PC-9 (cell line): ENCODE data around the gene LOXL1. TPM values are rescaled to one million over a fixed set of nuclear protein-coding genes. Genes with fewer than 3 reads are reported as not detected.

ENCODE experiments used
- BruUV-seq: library from RNA; stranded (reverse); fragments of 400-500 nt; replicated peaks from 2 replicates; lab custom pipeline; 2021; lab: Mats Ljungman, UMichigan
- CTCF ChIA-PET: fragments of 300-600 bp; sonication (Branson Sonifier 250); formaldehyde crosslinking; loops from one replicate; lab custom pipeline; 2022; ENCODE audit warnings: antibody characterized with exemption; lab: Charles Lee
- POLR2A ChIA-PET: fragments of 300-600 bp; sonication (Branson Sonifier 250); formaldehyde crosslinking; loops from one replicate; lab custom pipeline; 2022; ENCODE audit warnings: antibody characterized with exemption; ENCODE audit not compliant: unreplicated experiment; lab: Charles Lee
- DNase-seq, 2 experiments: peaks; one replicate each; pipeline versions ENCODE4 v3.0.0 to v3.0.0-alpha.2; 2015 to 2022; ENCODE audit warnings: mixed read lengths in 1 of 2
- H2AFZ ChIP-seq: fragments of 200-600 bp; sonication (generic); 2 replicates; pipeline ENCODE4 v1.8.1; 2017; ENCODE audit warnings: antibody characterized with exemption
- H3F3A ChIP-seq: fragments of 200-600 bp; sonication (generic); 2 replicates; pipeline ENCODE4 v1.8.1; 2017; ENCODE audit warnings: antibody characterized with exemption, mild to moderate bottlenecking, low read depth; ENCODE audit not compliant: insufficient read depth
- H3K27ac ChIP-seq: fragments of 200-600 bp; sonication (generic); 2 replicates; pipeline ENCODE4 v1.6.1; 2016; ENCODE audit warnings: mixed run types
- H3K27me3 ChIP-seq: fragments of 200-600 bp; sonication (generic); 2 replicates; pipeline ENCODE4 v1.6.1; 2016; ENCODE audit warnings: low read depth, mixed run types; ENCODE audit not compliant: insufficient read depth
- H3K36me3 ChIP-seq: fragments of 200-600 bp; sonication (generic); 2 replicates; pipeline ENCODE4 v1.6.1; 2016; ENCODE audit warnings: low read depth, mixed run types
- H3K4me1 ChIP-seq: fragments of 200-600 bp; sonication (generic); replicated peaks from 2 replicates; pipeline ENCODE4 v1.6.1; 2016; ENCODE audit warnings: mixed run types; ENCODE audit not compliant: insufficient read depth
- H3K4me2 ChIP-seq: fragments of 200-600 bp; sonication (generic); 2 replicates; pipeline ENCODE4 v1.6.1; 2017; ENCODE audit warnings: mixed run types
- H3K4me3 ChIP-seq: fragments of 200-600 bp; sonication (generic); 2 replicates; pipeline ENCODE4 v1.6.1; 2016; ENCODE audit warnings: mixed run types
- H3K79me2 ChIP-seq: fragments of 200-600 bp; sonication (generic); 2 replicates; pipeline ENCODE4 v1.6.1; 2017; ENCODE audit warnings: low read depth, mixed run types
- H3K9me2 ChIP-seq: fragments of 200-600 bp; sonication (generic); 2 replicates; pipeline ENCODE4 v1.8.1; 2017; ENCODE audit warnings: mild to moderate bottlenecking; ENCODE audit not compliant: insufficient read depth
- H3K9me3 ChIP-seq: fragments of 200-600 bp; sonication (generic); 2 replicates; pipeline ENCODE4 v1.8.1; 2016; ENCODE audit warnings: low read depth; ENCODE audit not compliant: insufficient read depth
- H4K20me1 ChIP-seq: fragments of 200-600 bp; sonication (generic); 2 replicates; pipeline ENCODE4 v1.8.1; 2017; ENCODE audit not compliant: insufficient read depth
- CTCF ChIP-seq: fragments of 200-600 bp; sonication (generic); conservative IDR thresholded peaks from 2 replicates; pipeline ENCODE4 v1.6.1; 2017; ENCODE audit warnings: mixed run types, antibody characterized with exemption, mild to moderate bottlenecking, moderate library complexity
- EZH2 ChIP-seq: fragments of 200-600 bp; sonication (generic); IDR thresholded peaks from 2 replicates; pipeline ENCODE4 v1.8.0; 2017; ENCODE audit warnings: antibody characterized with exemption, low read depth
- intact Hi-C: fragments of 100-400 bp; cut with micrococcal nuclease; formaldehyde crosslinking; loops from one replicate; pipeline ENCODE4 v1.10.0; 2022; ENCODE audit not compliant: unreplicated experiment
- total RNA-seq: library from RNA; stranded (reverse); gene quantifications from 2 replicates; pipeline ENCODE4 v1.2.3, GENCODE V29; 2021

LOXL1 gene
- total RNA-seq, 1 experiment from 2014 or later: 50.7 TPM

GRCh38 chr15:73948982-73949381, 22.7 kb downstream of the LOXL1 start:
- Histone ChIP-seq H3K4me1 (peaks cover 7% of the 10 kb centered on the region), H3K9me3 (no peaks in the 10 kb centered on the region), H3K4me3 (no peak overlapping the region), H3K27ac (no peak overlapping the region), H2AFZ (no peak overlapping the region), H3F3A (peaks cover 36% of the 10 kb centered on the region; the same call in 1 of the 2 replicates), H4K20me1 (0 out of 2 replicates have a peak, but pooled peaks cover 4% of the 10 kb centered on the region), H3K4me2 (no peak overlapping the region), H3K36me3 (peaks cover 38% of the 10 kb centered on the region), H3K79me2 (no peaks in the 10 kb centered on the region), H3K9me2 (no peaks in the 10 kb centered on the region), H3K27me3 (no peaks in the 10 kb centered on the region)
- CTCF ChIA-PET: interaction anchor here (1.1 kb wide), 1 partner anchor 72 kb away, joined by 3 read pairs; no protein-coding TSS in a partner anchor
- TF ChIP-seq EZH2: no peak
- no peak for TF ChIP-seq CTCF
- no peak for DNase-seq
- intact Hi-C loops: no loop called here
- POLR2A ChIA-PET: no interaction called here
- BruUV-seq: no TSS peak

DNA sequence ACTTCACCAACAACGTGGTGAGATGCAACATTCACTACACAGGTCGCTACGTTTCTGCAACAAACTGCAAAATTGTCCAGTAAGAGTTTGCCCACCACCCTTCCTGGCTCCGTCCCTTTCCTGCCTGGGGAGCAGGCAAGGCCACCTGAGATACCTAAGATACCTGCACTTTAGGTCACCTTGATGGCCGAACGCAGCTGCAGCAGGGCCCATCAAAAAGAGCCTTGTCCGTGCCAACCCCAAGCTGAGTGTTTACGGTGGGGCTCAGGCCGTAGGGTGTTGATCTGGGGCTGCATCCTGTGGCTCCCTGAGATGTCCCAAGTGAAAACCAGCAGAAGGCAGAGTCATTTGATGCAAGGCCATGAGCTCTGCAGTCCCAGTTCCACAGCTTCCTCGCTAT, 23.2 kb downstream of the LOXL1 start:
- Histone ChIP-seq H3K4me2 (no peak overlapping the region), H3K9me2 (no peaks in the 10 kb centered on the region), H4K20me1 (0 out of 2 replicates have a peak, but pooled peaks cover 2% of the 10 kb centered on the region), H3K27ac (no peak overlapping the region), H3K9me3 (no peaks in the 10 kb centered on the region), H3K4me1 (peaks cover 2% of the 10 kb centered on the region; the same call in 1 of the 2 replicates), H2AFZ (no peak overlapping the region), H3K36me3 (peaks cover 33% of the 10 kb centered on the region), H3K4me3 (no peak overlapping the region), H3K27me3 (no peaks in the 10 kb centered on the region), H3F3A (peaks cover 34% of the 10 kb centered on the region; the same call in 1 of the 2 replicates), H3K79me2 (no peaks in the 10 kb centered on the region)
- BruUV-seq: no TSS peak
- no peak for DNase-seq
- ChIA-PET CTCF (interaction anchor here (0.6 kb wide), 1 partner anchor 42 kb away, joined by 3 read pairs; no protein-coding TSS in a partner anchor), POLR2A (no interaction called here)
- no peak for TF ChIP-seq EZH2
- no peak for TF ChIP-seq CTCF
- intact Hi-C loops: no loop called here

DNA sequence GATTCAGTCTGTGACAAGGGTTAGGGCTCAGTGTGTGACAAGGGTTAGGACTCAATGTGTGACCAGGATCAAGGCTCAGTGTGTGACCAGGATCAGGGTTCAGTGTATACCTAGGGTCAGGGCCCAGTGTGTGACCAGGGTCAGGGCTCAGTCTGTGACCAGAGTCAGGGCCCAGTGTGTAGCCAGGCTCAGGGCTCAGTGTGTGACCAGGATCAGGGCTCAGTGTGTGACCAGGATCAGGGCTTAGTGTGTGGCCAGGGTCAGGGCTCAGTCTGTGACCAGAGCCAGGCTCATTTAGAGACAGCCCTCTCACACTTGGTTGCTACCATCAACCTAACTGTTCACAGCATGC, 24.2 kb downstream of the LOXL1 start:
- no peaks in the 10 kb centered on the region for H3K9me3 ChIP-seq
- ChIA-PET POLR2A (interaction anchor here (0.8 kb wide), 1 partner anchor 22 kb away, joined by 25 read pairs; no protein-coding TSS in a partner anchor), CTCF (interaction anchor here (0.6 to 2.2 kb wide), 9 partner anchors 11 to 704 kb away, joined by 3 to 9 read pairs (median 4); no protein-coding TSS in a partner anchor)
- H3K4me2 ChIP-seq: no peak overlapping the region
- no peaks in the 10 kb centered on the region for H4K20me1 ChIP-seq
- no peaks in the 10 kb centered on the region for H3K9me2 ChIP-seq
- peaks cover 33% of the 10 kb centered on the region; the same call in 1 of the 2 replicates for H3F3A ChIP-seq
- H3K4me3 ChIP-seq: no peak overlapping the region
- H3K27me3 ChIP-seq: no peaks in the 10 kb centered on the region
- intact Hi-C loops: loop anchor here (2.0 kb wide), 1 partner anchor 372 kb away; no protein-coding TSS in a partner anchor
- peaks cover 4% of the 10 kb centered on the region for H3K4me1 ChIP-seq
- no TSS peak for BruUV-seq
- no peaks in the 10 kb centered on the region for H3K79me2 ChIP-seq
- no peak overlapping the region for H3K27ac ChIP-seq
- TF ChIP-seq CTCF (no peak), EZH2 (no peak)
- no peak overlapping the region for H2AFZ ChIP-seq
- peaks cover 23% of the 10 kb centered on the region for H3K36me3 ChIP-seq
- DNase-seq: no peak
